Mucosa of stomach (tissue), 1 donor: ENCODE results near the gene CHSY1.
"Not testable (repeated sequence)": the region's sequence is repeated elsewhere in the genome, so short reads cannot be mapped to it uniquely, and the experiment has no call there.

Experiments used
- H3K27me3 ChIP-seq: one replicate; pipeline ENCODE4 v1.7.0; 2013; ENCODE audit warnings: mild to moderate bottlenecking, low read length; ENCODE audit not compliant: control insufficient read depth, insufficient read depth
- H3K36me3 ChIP-seq: one replicate; pipeline ENCODE4 v1.7.0; 2013; ENCODE audit warnings: low read length; ENCODE audit not compliant: control insufficient read depth, insufficient read depth
- H3K4me1 ChIP-seq: one replicate; pipeline ENCODE4 v1.7.0; 2013; ENCODE audit warnings: mild to moderate bottlenecking, low read length; ENCODE audit not compliant: control insufficient read depth, insufficient read depth
- H3K4me3 ChIP-seq: one replicate; pipeline ENCODE4 v1.7.0; 2013; ENCODE audit warnings: low read length
- H3K9ac ChIP-seq: one replicate; pipeline ENCODE4 v1.7.0; 2013; ENCODE audit warnings: mild to moderate bottlenecking, low read length, moderate library complexity
- H3K9me3 ChIP-seq: one replicate; pipeline ENCODE4 v1.7.0; 2013; ENCODE audit warnings: mild to moderate bottlenecking, low read length, moderate library complexity; ENCODE audit not compliant: control insufficient read depth
- donor health status: Pancreatic carcinoma.

CHSY1 gene

GRCh38 chr15:101134780-101135179, 117.1 kb downstream of the CHSY1 start:
- Histone ChIP-seq H3K36me3 (no peaks in the 10 kb centered on the region), H3K9ac (no peak overlapping the region), H3K4me1 (no peaks in the 10 kb centered on the region), H3K27me3 (no peaks in the 10 kb centered on the region), H3K9me3 (no peaks in the 10 kb centered on the region), H3K4me3 (no peak overlapping the region)

DNA sequence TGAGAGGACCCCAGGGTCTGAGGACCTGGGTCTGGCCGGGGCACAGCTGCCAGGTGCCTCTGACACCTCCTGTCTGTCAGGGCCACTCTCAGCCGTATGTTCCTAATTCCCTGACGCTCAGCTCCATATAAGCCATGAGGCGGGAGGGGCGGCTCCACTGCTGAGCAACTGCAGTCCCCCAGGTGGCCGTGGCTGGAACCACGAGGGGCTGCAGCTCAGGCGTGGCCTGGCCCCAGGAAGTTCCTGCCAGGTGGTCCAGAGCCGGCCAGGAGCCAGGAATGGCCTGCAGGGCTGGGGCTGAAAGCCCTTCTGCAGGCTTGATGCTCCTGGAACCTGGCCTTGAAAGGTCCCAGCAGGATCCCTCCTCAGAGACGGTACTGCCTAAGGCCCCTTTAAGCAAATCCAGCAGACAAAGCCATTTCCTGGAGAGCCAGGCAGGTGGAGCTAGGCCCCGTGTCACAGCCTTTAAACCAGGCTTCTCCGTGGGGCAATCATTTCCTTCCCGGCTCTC, 118.0 kb downstream of the CHSY1 start:
- no peaks in the 10 kb centered on the region for H3K36me3 ChIP-seq
- no peaks in the 10 kb centered on the region for H3K9me3 ChIP-seq
- H3K9ac ChIP-seq: no peak overlapping the region
- no peak overlapping the region for H3K4me3 ChIP-seq
- no peaks in the 10 kb centered on the region for H3K4me1 ChIP-seq
- no peaks in the 10 kb centered on the region for H3K27me3 ChIP-seq

GRCh38 chr15:101133181-101133460, 118.7 kb downstream of the CHSY1 start:
- no peak overlapping the region for H3K4me3 ChIP-seq
- no peak overlapping the region for H3K9ac ChIP-seq
- H3K9me3 ChIP-seq: no peaks in the 10 kb centered on the region
- H3K36me3 ChIP-seq: no peaks in the 10 kb centered on the region
- no peaks in the 10 kb centered on the region for H3K4me1 ChIP-seq
- no peaks in the 10 kb centered on the region for H3K27me3 ChIP-seq

GRCh38 chr15:101132390-101133180, 119.3 kb downstream of the CHSY1 start:
- H3K4me3 ChIP-seq: no peak overlapping the region
- H3K4me1 ChIP-seq: peaks cover 4% of the 10 kb centered on the region
- H3K9me3 ChIP-seq: no peaks in the 10 kb centered on the region
- H3K9ac ChIP-seq: no peak overlapping the region
- no peaks in the 10 kb centered on the region for H3K27me3 ChIP-seq
- H3K36me3 ChIP-seq: no peaks in the 10 kb centered on the region

DNA sequence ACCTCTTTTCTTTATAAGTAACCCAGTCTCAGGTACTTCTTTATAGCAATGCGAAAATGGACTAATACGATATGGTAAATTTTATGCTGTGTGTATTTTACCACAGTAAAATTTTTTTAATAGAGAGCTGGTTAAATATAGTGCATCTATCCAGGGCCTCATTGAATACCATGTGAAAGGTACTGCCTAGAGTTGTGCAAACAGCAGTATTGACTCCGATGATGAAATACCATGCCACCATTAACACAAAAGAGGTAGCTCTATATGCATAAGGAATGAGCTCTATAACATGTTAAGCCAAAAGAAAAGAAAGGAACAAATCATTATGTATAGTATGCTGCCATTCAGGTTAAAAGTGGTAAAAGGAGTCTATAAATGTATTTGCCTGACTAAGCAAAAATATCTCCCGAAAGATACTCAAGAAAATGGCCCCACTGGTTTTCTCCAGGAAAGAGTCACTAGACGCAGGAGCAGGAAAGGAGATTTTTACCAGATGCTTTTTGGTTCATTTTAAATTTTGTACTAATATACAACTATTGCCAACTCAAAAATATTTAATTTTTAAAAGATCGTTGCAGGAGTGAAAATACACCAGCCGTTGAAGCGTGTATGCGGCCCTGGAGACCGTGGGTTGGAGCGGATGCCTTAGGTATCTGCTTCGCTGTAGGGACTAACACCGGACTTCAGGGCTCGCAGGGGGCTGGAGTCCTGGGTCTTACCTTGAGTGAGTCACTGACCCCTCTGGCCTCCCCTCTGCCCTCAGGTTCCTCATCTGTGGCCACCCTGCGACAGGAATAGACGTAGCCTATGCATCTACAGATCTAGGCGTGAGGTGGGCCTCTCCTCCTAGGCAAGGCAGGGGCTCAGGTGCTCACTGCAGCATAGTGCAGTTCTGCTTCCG, 120.1 kb downstream of the CHSY1 start:
- H3K9me3 ChIP-seq: no peaks in the 10 kb centered on the region
- no peak overlapping the region for H3K9ac ChIP-seq
- H3K27me3 ChIP-seq: no peaks in the 10 kb centered on the region
- H3K36me3 ChIP-seq: no peaks in the 10 kb centered on the region
- H3K4me1 ChIP-seq: peaks cover 12% of the 10 kb centered on the region
- H3K4me3 ChIP-seq: no peak overlapping the region

DNA sequence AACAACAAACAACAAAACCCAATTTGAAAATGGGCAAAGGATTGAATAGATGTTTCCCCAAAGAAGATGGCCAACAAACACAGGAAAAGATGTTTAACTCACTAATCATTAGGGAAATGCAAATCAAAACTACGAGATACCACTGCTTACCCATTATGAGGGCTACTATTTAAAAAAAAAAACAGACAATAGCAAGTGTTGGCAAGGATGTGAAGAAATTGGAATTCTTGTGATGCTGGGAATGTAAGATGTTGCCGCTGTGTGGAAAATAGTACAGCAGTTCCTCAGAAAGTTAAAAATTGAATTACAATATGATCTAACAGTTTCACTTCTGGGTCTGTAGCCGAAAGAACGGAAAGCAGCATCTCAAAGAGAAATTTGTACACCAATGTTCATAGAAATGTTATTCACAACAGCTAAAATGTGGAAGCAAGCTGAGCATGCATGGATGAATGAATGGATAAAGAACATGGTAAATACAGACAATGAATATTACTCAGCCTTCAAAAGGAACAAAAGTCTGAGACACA, 121.9 kb downstream of the CHSY1 start:
- H3K4me1 ChIP-seq: peaks cover 12% of the 10 kb centered on the region
- H3K9me3 ChIP-seq: no peaks in the 10 kb centered on the region
- no peaks in the 10 kb centered on the region for H3K36me3 ChIP-seq
- H3K4me3 ChIP-seq: no peak overlapping the region
- H3K27me3 ChIP-seq: no peaks in the 10 kb centered on the region
- no peak overlapping the region for H3K9ac ChIP-seq

- Histone ChIP-seq H3K4me1 (peaks cover 12% of the 10 kb centered on the region), H3K27me3 (no peaks in the 10 kb centered on the region), H3K9me3 (no peaks in the 10 kb centered on the region), H3K4me3 (no peak overlapping the region), H3K36me3 (no peaks in the 10 kb centered on the region), H3K9ac (no peak overlapping the region)
Observed at GRCh38 chr15:101128221-101129015, 123.4 kb downstream of the CHSY1 start.

DNA sequence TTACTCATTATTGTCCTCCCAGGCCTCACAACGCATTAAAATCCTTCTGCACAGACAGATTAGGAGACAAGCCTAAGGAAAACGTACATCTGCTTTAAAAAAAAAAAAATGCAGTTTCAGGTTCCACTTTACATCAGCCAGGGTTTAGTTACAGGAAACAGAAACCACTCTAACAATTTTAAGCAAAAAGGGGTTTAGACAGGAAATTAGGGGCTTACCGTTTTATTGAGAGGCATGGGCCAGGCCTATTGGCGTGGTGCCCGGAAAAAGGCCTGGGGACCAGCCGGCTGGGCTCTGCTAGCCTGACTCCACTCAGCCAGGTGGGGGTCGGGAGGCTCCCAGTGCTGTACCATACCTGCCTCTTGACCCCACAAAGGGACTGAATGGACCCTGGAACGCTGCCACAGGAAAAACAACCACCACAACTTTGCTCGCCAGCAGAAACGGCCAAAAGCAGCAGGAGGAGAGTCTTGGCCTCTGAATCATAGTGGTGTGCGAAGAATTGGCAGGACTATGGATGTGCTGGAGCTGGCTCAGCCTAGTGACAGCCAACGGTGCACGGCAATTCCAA, 124.3 kb downstream of the CHSY1 start:
- Histone ChIP-seq H3K9me3 (no peaks in the 10 kb centered on the region), H3K36me3 (no peaks in the 10 kb centered on the region), H3K27me3 (no peaks in the 10 kb centered on the region), H3K4me3 (no peak overlapping the region), H3K4me1 (peaks cover 12% of the 10 kb centered on the region), H3K9ac (no peak overlapping the region)

DNA sequence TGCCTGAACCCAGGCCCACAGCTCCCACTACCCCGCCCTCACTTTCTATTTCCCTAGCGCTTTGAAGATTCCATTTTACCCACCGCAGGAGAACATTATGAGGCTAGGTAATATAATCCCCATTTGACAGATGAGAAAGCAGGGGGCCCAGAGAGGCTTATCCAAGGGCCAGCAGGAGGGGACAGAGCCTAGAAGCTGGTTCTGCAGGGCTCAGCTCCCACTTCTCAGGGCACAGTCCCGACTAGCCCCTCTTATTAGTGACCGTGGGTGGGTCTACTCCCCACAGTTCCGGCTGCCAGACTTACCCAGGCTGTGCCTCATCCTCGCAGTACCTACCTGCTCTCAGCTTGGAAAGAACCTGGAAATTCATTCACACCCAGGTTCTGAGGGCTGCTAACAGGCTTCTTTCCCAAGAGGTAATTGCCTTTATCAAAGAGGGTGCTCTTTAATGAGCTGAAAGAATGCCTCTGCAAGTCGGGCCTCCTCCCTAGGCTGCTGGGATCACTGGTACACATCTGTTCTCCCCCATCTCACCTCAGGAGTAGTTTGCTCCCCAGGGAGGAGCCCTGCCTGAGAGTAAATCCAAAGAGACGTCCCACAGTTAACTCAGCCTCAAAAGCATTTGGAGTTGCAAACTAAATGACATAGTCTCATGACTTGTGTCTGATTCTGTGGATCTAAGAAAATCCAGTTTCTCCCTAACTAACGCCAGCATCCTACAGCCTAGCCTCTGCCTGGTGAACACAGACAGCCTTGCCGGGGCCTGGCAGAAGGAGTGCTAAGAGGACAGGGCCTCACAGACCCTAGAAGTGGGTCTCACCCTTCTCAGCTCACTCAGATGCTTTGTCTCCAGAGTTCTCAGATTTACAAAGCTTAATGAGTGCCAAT, 125.0 kb downstream of the CHSY1 start:
- Histone ChIP-seq H3K4me1 (peaks cover 16% of the 10 kb centered on the region), H3K9me3 (no peaks in the 10 kb centered on the region), H3K27me3 (no peaks in the 10 kb centered on the region), H3K9ac (no peak overlapping the region), H3K36me3 (no peaks in the 10 kb centered on the region), H3K4me3 (no peak overlapping the region)

- H3K36me3 ChIP-seq, H3K4me3 ChIP-seq, H3K27me3 ChIP-seq, H3K9ac ChIP-seq, H3K9me3 ChIP-seq: not testable (repeated sequence)
- peaks cover 24% of the 10 kb centered on the region for H3K4me1 ChIP-seq
Observed at GRCh38 chr15:101125881-101126428, 125.9 kb downstream of the CHSY1 start.
